OCI-LY3 (cell line): ENCODE measurements around the gene H2AZ2.

ENCODE experiments used
- H2AFZ ChIP-seq: fragments of 200-600, 300-600 bp; shearing (Covaris generic); 2 replicates; pipeline ENCODE4 v1.6.0; 2014; ENCODE audit warnings: antibody characterized with exemption, low read depth, low read length
- H3K27ac ChIP-seq: fragments of 200-600, 300-600 bp; sonication (generic); 2 replicates; pipeline ENCODE4 v1.5.1; 2014; ENCODE audit warnings: mild to moderate bottlenecking, low read length, moderate library complexity, mixed read lengths
- H3K27me3 ChIP-seq: fragments of 200-600, 300-600 bp; sonication (generic); 2 replicates; pipeline ENCODE4 v1.6.1; 2014; ENCODE audit warnings: low read depth, low read length, mixed read lengths
- H3K36me3 ChIP-seq: fragments of 200-600, 300-600 bp; sonication (generic); replicated peaks from 2 replicates; pipeline ENCODE3; 2014; ENCODE audit warnings: low read depth, low read length, mixed read lengths
- H3K4me1 ChIP-seq: fragments of 300-600, 200-600 bp; sonication (generic); 2 replicates; pipeline ENCODE4 v1.6.1; 2014; ENCODE audit warnings: low read length, mixed read lengths
- H3K4me2 ChIP-seq: fragments of 200-600, 300-600 bp; sonication (generic); 2 replicates; pipeline ENCODE4 v1.6.1; 2014; ENCODE audit warnings: low read length, mixed read lengths
- H3K4me3 ChIP-seq: fragments of 300-600, 200-600 bp; sonication (generic); 2 replicates; pipeline ENCODE4 v1.5.1; 2014; ENCODE audit warnings: antibody characterized with exemption, mild to moderate bottlenecking, low read length, moderate library complexity
- H3K79me2 ChIP-seq: fragments of 300-600, 200-600 bp; shearing (Covaris generic); 2 replicates; pipeline ENCODE4 v1.6.1; 2014; ENCODE audit warnings: mild to moderate bottlenecking, low read length, mixed read lengths
- H3K9ac ChIP-seq: fragments of 300-600, 200-600 bp; shearing (Covaris generic); 2 replicates; pipeline ENCODE4 v1.6.0; 2014; ENCODE audit warnings: mild to moderate bottlenecking, low read length, moderate library complexity
- H3K9me3 ChIP-seq: fragments of 200-600, 300-600 bp; shearing (Covaris generic); 2 replicates; pipeline ENCODE4 v1.6.1; 2014; ENCODE audit warnings: low read length, mixed read lengths; ENCODE audit not compliant: insufficient read depth
- H4K20me1 ChIP-seq: fragments of 200-600, 300-600 bp; sonication (generic); 2 replicates; pipeline ENCODE4 v1.6.1; 2016; ENCODE audit warnings: low read length, mixed read lengths; ENCODE audit not compliant: insufficient read depth
- CTCF ChIP-seq: fragments of 200-600, 300-600 bp; sonication (generic); IDR thresholded peaks from 2 replicates; pipeline ENCODE4 v1.5.1; 2014; ENCODE audit warnings: antibody characterized with exemption, low read length, low read depth
- EZH2phosphoT487 ChIP-seq: fragments of 200-600 bp; shearing (Covaris generic); IDR thresholded peaks from 2 replicates; pipeline ENCODE4 v1.6.1; 2018; ENCODE audit warnings: antibody characterized with exemption, mixed run types, low read depth

The H2AZ2 gene

GRCh38 chr7:44891791-44892190, 43.9 kb upstream of the H2AZ2 start:
- Histone ChIP-seq H4K20me1 (no peaks in the 10 kb centered on the region), H2AFZ (no peak overlapping the region), H3K4me2 (no peak overlapping the region), H3K9me3 (no peaks in the 10 kb centered on the region), H3K4me3 (no peak overlapping the region), H3K36me3 (no peaks in the 10 kb centered on the region), H3K27ac (no peak overlapping the region), H3K27me3 (no peaks in the 10 kb centered on the region), H3K9ac (no peak overlapping the region), H3K79me2 (no peaks in the 10 kb centered on the region), H3K4me1 (peaks cover 6% of the 10 kb centered on the region; the same call in 1 of the 2 replicates)
- TF ChIP-seq CTCF, result no peak
- no peak for TF ChIP-seq EZH2phosphoT487

GRCh38 chr7:44891372-44891771, 43.5 kb upstream of the H2AZ2 start:
- H3K27me3 ChIP-seq, result no peaks in the 10 kb centered on the region
- H3K4me1 ChIP-seq, result peaks cover 10% of the 10 kb centered on the region
- TF ChIP-seq EZH2phosphoT487 (no peak), CTCF (no peak)
- no peak overlapping the region for H3K9ac ChIP-seq
- no peak overlapping the region for H3K27ac ChIP-seq
- H4K20me1 ChIP-seq, result no peaks in the 10 kb centered on the region
- no peaks in the 10 kb centered on the region for H3K36me3 ChIP-seq
- H3K4me2 ChIP-seq, result no peak overlapping the region
- H2AFZ ChIP-seq, result no peak overlapping the region
- H3K4me3 ChIP-seq, result no peak overlapping the region
- H3K79me2 ChIP-seq, result no peaks in the 10 kb centered on the region; the same call in 1 of the 2 replicates
- H3K9me3 ChIP-seq, result no peaks in the 10 kb centered on the region

GRCh38 chr7:44889086-44889781, 41.3 kb upstream of the H2AZ2 start:
- no peaks in the 10 kb centered on the region for H4K20me1 ChIP-seq
- H3K27me3 ChIP-seq, result no peaks in the 10 kb centered on the region
- H3K36me3 ChIP-seq, result peaks cover 4% of the 10 kb centered on the region
- H3K4me2 ChIP-seq, result no peak overlapping the region
- H3K4me1 ChIP-seq, result peaks cover 19% of the 10 kb centered on the region
- no peak overlapping the region for H3K27ac ChIP-seq
- H2AFZ ChIP-seq, result no peak overlapping the region
- H3K79me2 ChIP-seq, result peaks cover 9% of the 10 kb centered on the region
- no peak for TF ChIP-seq EZH2phosphoT487
- no peak for TF ChIP-seq CTCF
- no peak overlapping the region for H3K9ac ChIP-seq
- H3K9me3 ChIP-seq, result no peaks in the 10 kb centered on the region; the same call in 1 of the 2 replicates
- no peak overlapping the region for H3K4me3 ChIP-seq

GRCh38 chr7:44887293-44887692, 39.4 kb upstream of the H2AZ2 start:
- Histone ChIP-seq H3K9ac (no peak overlapping the region), H3K4me3 (no peak overlapping the region), H3K27ac (no peak overlapping the region), H3K79me2 (peaks cover 29% of the 10 kb centered on the region), H3K4me2 (no peak overlapping the region), H3K36me3 (peaks cover 24% of the 10 kb centered on the region), H3K9me3 (peaks cover 10% of the 10 kb centered on the region; the same call in 1 of the 2 replicates), H4K20me1 (no peaks in the 10 kb centered on the region), H2AFZ (no peak overlapping the region), H3K27me3 (no peaks in the 10 kb centered on the region), H3K4me1 (peaks cover 34% of the 10 kb centered on the region)
- no peak for TF ChIP-seq CTCF
- no peak for TF ChIP-seq EZH2phosphoT487
